Measurements from ENCODE around the gene INPP5E.

DNA sequence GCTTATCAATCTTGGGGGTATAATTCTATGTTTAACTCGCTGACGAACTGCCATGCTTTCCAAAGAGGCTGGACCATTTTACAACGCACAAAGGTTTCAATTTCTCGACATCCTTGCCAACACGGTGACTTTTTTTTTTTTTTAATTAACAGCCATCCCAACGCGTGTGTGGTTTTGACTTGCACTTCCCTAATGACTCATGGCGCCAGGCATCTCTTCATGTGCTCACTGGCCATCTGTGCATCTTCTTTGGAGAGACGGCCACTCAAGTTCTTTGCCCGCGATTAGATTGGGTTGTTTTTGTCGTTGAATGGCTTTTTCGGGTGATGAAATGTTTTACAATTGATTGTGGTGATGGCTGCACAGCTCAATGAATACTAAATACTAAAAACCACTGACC is 53.6 kb downstream of the INPP5E start:
- no peak for TF ChIP-seq POLR2A (IDR thresholded peaks at IDR 0.05)
- TF ChIP-seq, protein P1, sequence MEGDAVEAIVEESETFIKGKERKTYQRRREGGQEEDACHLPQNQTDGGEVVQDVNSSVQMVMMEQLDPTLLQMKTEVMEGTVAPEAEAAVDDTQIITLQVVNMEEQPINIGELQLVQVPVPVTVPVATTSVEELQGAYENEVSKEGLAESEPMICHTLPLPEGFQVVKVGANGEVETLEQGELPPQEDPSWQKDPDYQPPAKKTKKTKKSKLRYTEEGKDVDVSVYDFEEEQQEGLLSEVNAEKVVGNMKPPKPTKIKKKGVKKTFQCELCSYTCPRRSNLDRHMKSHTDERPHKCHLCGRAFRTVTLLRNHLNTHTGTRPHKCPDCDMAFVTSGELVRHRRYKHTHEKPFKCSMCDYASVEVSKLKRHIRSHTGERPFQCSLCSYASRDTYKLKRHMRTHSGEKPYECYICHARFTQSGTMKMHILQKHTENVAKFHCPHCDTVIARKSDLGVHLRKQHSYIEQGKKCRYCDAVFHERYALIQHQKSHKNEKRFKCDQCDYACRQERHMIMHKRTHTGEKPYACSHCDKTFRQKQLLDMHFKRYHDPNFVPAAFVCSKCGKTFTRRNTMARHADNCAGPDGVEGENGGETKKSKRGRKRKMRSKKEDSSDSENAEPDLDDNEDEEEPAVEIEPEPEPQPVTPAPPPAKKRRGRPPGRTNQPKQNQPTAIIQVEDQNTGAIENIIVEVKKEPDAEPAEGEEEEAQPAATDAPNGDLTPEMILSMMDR (IDR thresholded peaks at IDR 0.05), result no peak

Measured in heart left ventricle (tissue), 13 donors.